HL-60 (cell line): ENCODE data around the gene LPIN1.

ENCODE experiments used
- GABPA ChIP-seq: IDR thresholded peaks from 2 replicates; pipeline ENCODE4 v1.6.1; 2012; ENCODE audit warnings: low read depth
- POLR2AphosphoS5 ChIP-seq: IDR thresholded peaks from 2 replicates; pipeline ENCODE4 v1.6.1; 2012; ENCODE audit warnings: low read depth
- TF ChIP-seq, protein P1 (sequence below): IDR thresholded peaks from one replicate; pipeline ENCODE4 v1.5.1; 2011; ENCODE audit warnings: low read length, control low read depth, inconsistent platforms; ENCODE audit not compliant: insufficient read depth
- TF ChIP-seq, protein P2 (sequence below): IDR thresholded peaks from 2 replicates; pipeline ENCODE4 v1.6.1; 2012; ENCODE audit warnings: low read depth; ENCODE audit not compliant: insufficient replicate concordance

DNA sequence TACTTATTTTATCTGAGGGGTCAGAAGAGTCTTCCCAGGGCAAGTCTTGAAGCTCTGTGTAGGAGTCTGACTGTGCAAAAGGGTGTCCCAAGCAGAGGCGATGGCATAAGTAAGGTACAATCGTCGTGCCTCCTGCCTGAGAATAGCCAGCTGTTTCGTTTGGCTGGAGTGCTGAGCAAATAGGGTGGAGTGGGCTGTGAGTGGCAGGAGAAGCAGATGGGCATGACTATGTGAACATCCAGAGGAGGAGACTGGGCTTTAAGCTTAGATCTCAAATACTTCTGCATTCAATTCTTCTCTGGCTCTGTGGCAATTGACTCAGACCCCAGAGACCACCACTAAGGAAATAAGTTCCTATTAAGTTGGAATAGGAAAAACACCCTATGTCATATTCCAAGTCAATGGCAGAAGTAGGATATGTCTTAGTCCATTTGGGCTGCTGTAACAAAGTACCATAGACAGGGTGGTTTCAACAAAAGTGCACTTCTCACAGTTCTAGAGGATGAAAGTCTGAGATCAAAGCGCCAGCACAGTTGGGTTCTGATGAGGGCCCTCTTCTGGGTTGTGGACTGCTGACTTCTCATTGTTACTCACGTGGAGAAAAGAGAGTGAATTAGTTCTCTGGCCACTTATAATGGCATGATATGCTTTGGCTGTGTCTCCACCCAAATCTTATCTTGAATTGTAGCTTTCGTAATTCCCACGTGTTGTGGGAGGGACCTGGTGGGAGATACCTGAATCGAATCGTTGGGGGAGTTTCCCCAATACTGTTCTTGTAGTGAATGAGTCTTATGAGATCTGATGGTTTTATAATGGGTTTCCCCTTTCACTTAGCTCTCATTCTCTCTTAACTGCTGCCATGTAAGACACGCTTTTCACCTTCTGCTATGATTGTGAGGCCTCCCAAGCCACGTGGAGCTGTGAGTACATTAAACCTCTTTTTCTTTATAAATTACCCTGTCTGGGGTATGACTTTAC lies 120.2 kb downstream of the LPIN1 start:
- TF ChIP-seq, protein P1, sequence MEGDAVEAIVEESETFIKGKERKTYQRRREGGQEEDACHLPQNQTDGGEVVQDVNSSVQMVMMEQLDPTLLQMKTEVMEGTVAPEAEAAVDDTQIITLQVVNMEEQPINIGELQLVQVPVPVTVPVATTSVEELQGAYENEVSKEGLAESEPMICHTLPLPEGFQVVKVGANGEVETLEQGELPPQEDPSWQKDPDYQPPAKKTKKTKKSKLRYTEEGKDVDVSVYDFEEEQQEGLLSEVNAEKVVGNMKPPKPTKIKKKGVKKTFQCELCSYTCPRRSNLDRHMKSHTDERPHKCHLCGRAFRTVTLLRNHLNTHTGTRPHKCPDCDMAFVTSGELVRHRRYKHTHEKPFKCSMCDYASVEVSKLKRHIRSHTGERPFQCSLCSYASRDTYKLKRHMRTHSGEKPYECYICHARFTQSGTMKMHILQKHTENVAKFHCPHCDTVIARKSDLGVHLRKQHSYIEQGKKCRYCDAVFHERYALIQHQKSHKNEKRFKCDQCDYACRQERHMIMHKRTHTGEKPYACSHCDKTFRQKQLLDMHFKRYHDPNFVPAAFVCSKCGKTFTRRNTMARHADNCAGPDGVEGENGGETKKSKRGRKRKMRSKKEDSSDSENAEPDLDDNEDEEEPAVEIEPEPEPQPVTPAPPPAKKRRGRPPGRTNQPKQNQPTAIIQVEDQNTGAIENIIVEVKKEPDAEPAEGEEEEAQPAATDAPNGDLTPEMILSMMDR: no peak
- TF ChIP-seq POLR2AphosphoS5 (no peak), GABPA (no peak)
- TF ChIP-seq, protein P2, sequence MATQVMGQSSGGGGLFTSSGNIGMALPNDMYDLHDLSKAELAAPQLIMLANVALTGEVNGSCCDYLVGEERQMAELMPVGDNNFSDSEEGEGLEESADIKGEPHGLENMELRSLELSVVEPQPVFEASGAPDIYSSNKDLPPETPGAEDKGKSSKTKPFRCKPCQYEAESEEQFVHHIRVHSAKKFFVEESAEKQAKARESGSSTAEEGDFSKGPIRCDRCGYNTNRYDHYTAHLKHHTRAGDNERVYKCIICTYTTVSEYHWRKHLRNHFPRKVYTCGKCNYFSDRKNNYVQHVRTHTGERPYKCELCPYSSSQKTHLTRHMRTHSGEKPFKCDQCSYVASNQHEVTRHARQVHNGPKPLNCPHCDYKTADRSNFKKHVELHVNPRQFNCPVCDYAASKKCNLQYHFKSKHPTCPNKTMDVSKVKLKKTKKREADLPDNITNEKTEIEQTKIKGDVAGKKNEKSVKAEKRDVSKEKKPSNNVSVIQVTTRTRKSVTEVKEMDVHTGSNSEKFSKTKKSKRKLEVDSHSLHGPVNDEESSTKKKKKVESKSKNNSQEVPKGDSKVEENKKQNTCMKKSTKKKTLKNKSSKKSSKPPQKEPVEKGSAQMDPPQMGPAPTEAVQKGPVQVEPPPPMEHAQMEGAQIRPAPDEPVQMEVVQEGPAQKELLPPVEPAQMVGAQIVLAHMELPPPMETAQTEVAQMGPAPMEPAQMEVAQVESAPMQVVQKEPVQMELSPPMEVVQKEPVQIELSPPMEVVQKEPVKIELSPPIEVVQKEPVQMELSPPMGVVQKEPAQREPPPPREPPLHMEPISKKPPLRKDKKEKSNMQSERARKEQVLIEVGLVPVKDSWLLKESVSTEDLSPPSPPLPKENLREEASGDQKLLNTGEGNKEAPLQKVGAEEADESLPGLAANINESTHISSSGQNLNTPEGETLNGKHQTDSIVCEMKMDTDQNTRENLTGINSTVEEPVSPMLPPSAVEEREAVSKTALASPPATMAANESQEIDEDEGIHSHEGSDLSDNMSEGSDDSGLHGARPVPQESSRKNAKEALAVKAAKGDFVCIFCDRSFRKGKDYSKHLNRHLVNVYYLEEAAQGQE: no peak
